Measurements from ENCODE around the gene TFPI2.
A peak's percentile ranks its signal among the peaks of the same experiment; 100 is the strongest.

The TFPI2 gene

DNA sequence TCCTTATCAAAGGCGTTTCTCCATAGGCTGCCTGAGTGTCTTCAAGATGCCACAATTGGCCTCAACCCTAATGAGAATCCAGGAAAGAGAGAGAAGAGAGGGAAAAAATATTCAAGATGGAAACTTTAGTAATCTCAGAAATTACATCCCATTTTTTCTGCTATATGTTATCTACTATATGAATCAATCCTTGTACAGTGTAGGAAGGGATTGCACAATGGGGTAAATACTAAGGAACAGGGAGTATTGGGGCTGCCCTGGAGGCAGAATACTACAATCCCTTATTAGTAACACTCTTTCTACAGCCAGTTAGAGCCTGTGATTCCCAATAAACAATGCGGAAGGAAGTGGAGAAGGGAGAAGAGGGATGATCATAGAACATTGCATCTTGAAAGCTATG is 27.9 kb downstream of the TFPI2 start:
- Histone ChIP-seq H3K4me3 (ENCODE audit: low read depth in 1 of 2, low read length in 2 of 2) (no peak overlapping the region), H3K27ac (ENCODE audit: low read length) (no peak overlapping the region), H3K27me3 (ENCODE audit: insufficient read depth, low read length, poor library complexity) (no peaks in the 10 kb centered on the region), H3K4me2 (ENCODE audit: insufficient read depth, low read length) (no peak overlapping the region), H3K4me1 (ENCODE audit: insufficient read depth, low read length) (no peaks in the 10 kb centered on the region), H4K20me1 (ENCODE audit: insufficient read depth, low read length) (no peaks in the 10 kb centered on the region), H3K36me3 (ENCODE audit: insufficient read depth, low read length) (no peaks in the 10 kb centered on the region), H2AFZ (ENCODE audit: low read depth, low read length) (no peak overlapping the region), H3K79me2 (ENCODE audit: insufficient read depth, low read length) (no peaks in the 10 kb centered on the region), H3K9me3 (ENCODE audit: insufficient read depth, low read length, severe bottlenecking) (no peaks in the 10 kb centered on the region), H3K9ac (ENCODE audit: low read depth, low read length) (no peak overlapping the region)
- no peak for TF ChIP-seq EZH2 (IDR thresholded peaks at IDR 0.05; ENCODE audit: borderline replicate concordance, low read depth, low read length, severe bottlenecking)
- TF ChIP-seq, protein P1, sequence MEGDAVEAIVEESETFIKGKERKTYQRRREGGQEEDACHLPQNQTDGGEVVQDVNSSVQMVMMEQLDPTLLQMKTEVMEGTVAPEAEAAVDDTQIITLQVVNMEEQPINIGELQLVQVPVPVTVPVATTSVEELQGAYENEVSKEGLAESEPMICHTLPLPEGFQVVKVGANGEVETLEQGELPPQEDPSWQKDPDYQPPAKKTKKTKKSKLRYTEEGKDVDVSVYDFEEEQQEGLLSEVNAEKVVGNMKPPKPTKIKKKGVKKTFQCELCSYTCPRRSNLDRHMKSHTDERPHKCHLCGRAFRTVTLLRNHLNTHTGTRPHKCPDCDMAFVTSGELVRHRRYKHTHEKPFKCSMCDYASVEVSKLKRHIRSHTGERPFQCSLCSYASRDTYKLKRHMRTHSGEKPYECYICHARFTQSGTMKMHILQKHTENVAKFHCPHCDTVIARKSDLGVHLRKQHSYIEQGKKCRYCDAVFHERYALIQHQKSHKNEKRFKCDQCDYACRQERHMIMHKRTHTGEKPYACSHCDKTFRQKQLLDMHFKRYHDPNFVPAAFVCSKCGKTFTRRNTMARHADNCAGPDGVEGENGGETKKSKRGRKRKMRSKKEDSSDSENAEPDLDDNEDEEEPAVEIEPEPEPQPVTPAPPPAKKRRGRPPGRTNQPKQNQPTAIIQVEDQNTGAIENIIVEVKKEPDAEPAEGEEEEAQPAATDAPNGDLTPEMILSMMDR (IDR thresholded peaks at IDR 0.05; ENCODE audit: borderline replicate concordance, extremely low read depth, low read length, poor library complexity, severe bottlenecking): no peak
- ATAC-seq (ENCODE audit: insufficient read depth, low read depth): no peak
- no peak for DNase-seq

DNA sequence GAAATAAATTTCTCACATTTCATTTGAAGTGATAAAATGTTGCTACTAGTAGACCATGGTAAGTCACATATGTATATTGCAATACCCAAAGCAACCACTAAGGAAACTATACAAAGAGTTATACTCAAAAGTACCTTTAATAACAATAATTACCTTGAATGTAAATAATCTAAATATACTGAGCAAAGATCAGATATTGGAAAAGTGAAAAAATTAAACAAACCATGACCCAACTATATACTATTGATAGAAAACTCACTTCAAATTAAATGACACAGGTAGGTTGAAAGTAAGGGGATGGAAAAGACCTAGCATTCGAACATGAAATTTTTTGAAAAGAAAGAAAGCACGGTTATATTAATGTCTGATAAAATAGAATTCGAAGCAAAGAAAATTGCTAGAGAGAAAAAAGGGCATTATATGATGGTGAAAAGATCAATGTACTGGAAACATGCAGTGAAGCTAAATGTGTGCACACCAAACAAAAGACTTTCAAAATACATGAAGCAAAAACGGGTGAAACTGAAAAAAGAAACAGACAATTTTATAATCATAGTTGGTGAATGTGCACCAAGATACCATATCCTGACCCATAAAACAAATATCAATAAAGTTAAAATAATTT is 29.1 kb downstream of the TFPI2 start:
- no peaks in the 10 kb centered on the region for H4K20me1 ChIP-seq (ENCODE audit: insufficient read depth, low read length)
- ATAC-seq (ENCODE audit: insufficient read depth, low read depth) (no peak), DNase-seq (no peak)
- TF ChIP-seq, protein P1 (IDR thresholded peaks at IDR 0.05; ENCODE audit: borderline replicate concordance, extremely low read depth, low read length, poor library complexity, severe bottlenecking): peak; percentile 37
- TF ChIP-seq EZH2 (IDR thresholded peaks at IDR 0.05; ENCODE audit: borderline replicate concordance, low read depth, low read length, severe bottlenecking): no peak
- no peaks in the 10 kb centered on the region for H3K9me3 ChIP-seq (ENCODE audit: insufficient read depth, low read length, severe bottlenecking)
- H3K4me2 ChIP-seq (ENCODE audit: insufficient read depth, low read length): no peak overlapping the region
- H3K36me3 ChIP-seq (ENCODE audit: insufficient read depth, low read length): no peaks in the 10 kb centered on the region
- no peak overlapping the region for H2AFZ ChIP-seq (ENCODE audit: low read depth, low read length)
- H3K9ac ChIP-seq (ENCODE audit: low read depth, low read length): no peak overlapping the region
- no peaks in the 10 kb centered on the region for H3K79me2 ChIP-seq (ENCODE audit: insufficient read depth, low read length)
- no peaks in the 10 kb centered on the region for H3K27me3 ChIP-seq (ENCODE audit: insufficient read depth, low read length, poor library complexity)
- no peak overlapping the region for H3K27ac ChIP-seq (ENCODE audit: low read length)
- H3K4me3 ChIP-seq (ENCODE audit: low read depth in 1 of 2, low read length in 2 of 2): no peak overlapping the region
- no peaks in the 10 kb centered on the region for H3K4me1 ChIP-seq (ENCODE audit: insufficient read depth, low read length)

DNA sequence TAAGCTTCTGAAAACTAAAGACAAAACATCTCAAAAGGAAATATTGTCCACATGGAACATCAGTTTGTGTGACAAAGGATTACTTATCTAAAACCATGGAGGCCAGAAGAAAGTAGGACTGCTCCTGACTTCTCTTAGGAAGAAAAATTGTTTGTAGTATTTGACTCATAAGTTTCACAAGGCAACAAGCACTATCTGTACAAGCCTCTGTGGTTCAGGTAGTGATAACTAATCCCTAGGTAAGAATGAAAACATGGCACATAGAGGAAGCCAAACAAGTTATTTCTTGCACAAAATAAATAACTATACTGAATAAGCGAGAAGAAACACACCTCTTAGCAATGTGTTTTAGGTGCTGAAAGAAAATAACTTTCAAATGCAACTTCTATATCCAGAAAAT is 30.3 kb downstream of the TFPI2 start:
- no peak for DNase-seq
- Histone ChIP-seq H3K9me3 (ENCODE audit: insufficient read depth, low read length, severe bottlenecking) (no peaks in the 10 kb centered on the region), H3K36me3 (ENCODE audit: insufficient read depth, low read length) (no peaks in the 10 kb centered on the region), H3K4me2 (ENCODE audit: insufficient read depth, low read length) (no peak overlapping the region), H3K4me3 (ENCODE audit: low read depth in 1 of 2, low read length in 2 of 2) (no peak overlapping the region), H3K27me3 (ENCODE audit: insufficient read depth, low read length, poor library complexity) (no peaks in the 10 kb centered on the region), H3K9ac (ENCODE audit: low read depth, low read length) (no peak overlapping the region), H2AFZ (ENCODE audit: low read depth, low read length) (no peak overlapping the region), H3K4me1 (ENCODE audit: insufficient read depth, low read length) (no peaks in the 10 kb centered on the region), H3K79me2 (ENCODE audit: insufficient read depth, low read length) (no peaks in the 10 kb centered on the region), H4K20me1 (ENCODE audit: insufficient read depth, low read length) (no peaks in the 10 kb centered on the region), H3K27ac (ENCODE audit: low read length) (no peak overlapping the region)
- ATAC-seq (ENCODE audit: insufficient read depth, low read depth): no peak
- TF ChIP-seq EZH2 (IDR thresholded peaks at IDR 0.05; ENCODE audit: borderline replicate concordance, low read depth, low read length, severe bottlenecking): no peak
- TF ChIP-seq, protein P1 (IDR thresholded peaks at IDR 0.05; ENCODE audit: borderline replicate concordance, extremely low read depth, low read length, poor library complexity, severe bottlenecking): no peak

All from DND-41 (cell line).